ENCODE data around the gene ANKRD6.

GRCh38 chr6:89525786-89526562, 93.0 kb downstream of the ANKRD6 start:
- TF ChIP-seq POLR2A (IDR thresholded peaks at IDR 0.05) (no peak), EP300 (IDR thresholded peaks at IDR 0.05; ENCODE audit: low read depth) (no peak)
- TF ChIP-seq, protein P1, sequence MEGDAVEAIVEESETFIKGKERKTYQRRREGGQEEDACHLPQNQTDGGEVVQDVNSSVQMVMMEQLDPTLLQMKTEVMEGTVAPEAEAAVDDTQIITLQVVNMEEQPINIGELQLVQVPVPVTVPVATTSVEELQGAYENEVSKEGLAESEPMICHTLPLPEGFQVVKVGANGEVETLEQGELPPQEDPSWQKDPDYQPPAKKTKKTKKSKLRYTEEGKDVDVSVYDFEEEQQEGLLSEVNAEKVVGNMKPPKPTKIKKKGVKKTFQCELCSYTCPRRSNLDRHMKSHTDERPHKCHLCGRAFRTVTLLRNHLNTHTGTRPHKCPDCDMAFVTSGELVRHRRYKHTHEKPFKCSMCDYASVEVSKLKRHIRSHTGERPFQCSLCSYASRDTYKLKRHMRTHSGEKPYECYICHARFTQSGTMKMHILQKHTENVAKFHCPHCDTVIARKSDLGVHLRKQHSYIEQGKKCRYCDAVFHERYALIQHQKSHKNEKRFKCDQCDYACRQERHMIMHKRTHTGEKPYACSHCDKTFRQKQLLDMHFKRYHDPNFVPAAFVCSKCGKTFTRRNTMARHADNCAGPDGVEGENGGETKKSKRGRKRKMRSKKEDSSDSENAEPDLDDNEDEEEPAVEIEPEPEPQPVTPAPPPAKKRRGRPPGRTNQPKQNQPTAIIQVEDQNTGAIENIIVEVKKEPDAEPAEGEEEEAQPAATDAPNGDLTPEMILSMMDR (IDR thresholded peaks at IDR 0.05) = no peak
